Astrocyte of the cerebellum (primary cell): ENCODE data around the gene MTA3.

ENCODE experiments used
- DNase-seq: peaks from one replicate; pipeline ENCODE4 v3.0.0-alpha.2; 2011; ENCODE audit warnings: low read depth
- H3K4me3 ChIP-seq: 2 replicates; pipeline ENCODE4 v1.5.1; 2011; ENCODE audit warnings: mild to moderate bottlenecking, low read depth, low read length, moderate library complexity
- in situ Hi-C: cut with HindIII; loops from 2 replicates; pipeline ENCODE4 v1.10.0; 2017; ENCODE audit warnings: low sequenced_read_pairs
- TF ChIP-seq, protein P1 (sequence below): IDR thresholded peaks from 2 replicates; pipeline ENCODE4 v1.5.1; 2012; ENCODE audit warnings: low read length, low read depth, moderate library complexity, mild to moderate bottlenecking; ENCODE audit errors: missing control alignments

Gene MTA3

DNA sequence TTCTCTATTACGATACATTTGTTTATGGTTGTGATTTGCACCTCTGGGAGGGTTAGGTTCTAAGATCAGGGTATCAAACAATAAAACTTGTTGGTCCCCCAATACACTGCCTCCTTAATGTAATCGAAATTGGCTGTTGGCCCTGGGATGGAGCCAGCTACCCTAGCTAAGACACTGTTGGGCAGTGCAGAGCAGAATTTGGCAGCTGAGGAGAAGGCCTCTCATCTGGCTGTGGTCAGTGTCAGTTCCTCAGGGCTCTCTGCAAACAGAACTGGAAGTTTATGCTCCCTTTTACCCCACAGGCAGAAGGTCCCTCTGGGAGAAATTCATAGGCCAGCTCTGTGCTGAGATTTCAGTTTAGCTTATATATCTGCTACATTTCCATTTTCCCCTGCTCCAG is 232.5 kb downstream of the MTA3 start:
- DNase-seq: no peak
- H3K4me3 ChIP-seq: no peak overlapping the region
- TF ChIP-seq, protein P1, sequence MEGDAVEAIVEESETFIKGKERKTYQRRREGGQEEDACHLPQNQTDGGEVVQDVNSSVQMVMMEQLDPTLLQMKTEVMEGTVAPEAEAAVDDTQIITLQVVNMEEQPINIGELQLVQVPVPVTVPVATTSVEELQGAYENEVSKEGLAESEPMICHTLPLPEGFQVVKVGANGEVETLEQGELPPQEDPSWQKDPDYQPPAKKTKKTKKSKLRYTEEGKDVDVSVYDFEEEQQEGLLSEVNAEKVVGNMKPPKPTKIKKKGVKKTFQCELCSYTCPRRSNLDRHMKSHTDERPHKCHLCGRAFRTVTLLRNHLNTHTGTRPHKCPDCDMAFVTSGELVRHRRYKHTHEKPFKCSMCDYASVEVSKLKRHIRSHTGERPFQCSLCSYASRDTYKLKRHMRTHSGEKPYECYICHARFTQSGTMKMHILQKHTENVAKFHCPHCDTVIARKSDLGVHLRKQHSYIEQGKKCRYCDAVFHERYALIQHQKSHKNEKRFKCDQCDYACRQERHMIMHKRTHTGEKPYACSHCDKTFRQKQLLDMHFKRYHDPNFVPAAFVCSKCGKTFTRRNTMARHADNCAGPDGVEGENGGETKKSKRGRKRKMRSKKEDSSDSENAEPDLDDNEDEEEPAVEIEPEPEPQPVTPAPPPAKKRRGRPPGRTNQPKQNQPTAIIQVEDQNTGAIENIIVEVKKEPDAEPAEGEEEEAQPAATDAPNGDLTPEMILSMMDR: no peak
- in situ Hi-C loops: no loop called here

GRCh38 chr2:42801381-42801780 is 232.9 kb downstream of the MTA3 start:
- no peak overlapping the region for H3K4me3 ChIP-seq
- DNase-seq: no peak
- TF ChIP-seq, protein P1: no peak
- in situ Hi-C loops: no loop called here

DNA sequence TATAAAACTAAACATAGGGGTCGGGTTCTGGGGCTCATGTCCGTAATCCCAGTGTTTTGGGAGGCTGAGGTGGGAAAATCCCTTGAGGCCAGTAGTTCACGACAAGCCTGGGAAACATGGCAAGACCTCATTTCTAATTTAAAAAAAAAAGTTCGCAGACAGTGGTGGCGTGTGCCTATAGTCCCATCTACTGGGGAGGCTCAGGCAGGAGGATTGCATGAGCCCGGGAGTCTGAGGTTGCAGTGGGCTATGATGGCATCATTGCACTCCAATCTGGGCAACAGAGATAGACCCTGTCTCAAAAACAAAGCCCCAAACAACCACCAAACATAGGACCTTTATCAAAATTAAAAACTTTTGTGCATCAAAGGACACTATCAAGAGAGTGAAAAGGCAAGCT is 233.7 kb downstream of the MTA3 start:
- H3K4me3 ChIP-seq: no peak overlapping the region
- in situ Hi-C loops: no loop called here
- no peak for DNase-seq
- TF ChIP-seq, protein P1: no peak

GRCh38 chr2:42804338-42804737 is 235.9 kb downstream of the MTA3 start:
- no peak for DNase-seq
- in situ Hi-C loops: no loop called here
- TF ChIP-seq, protein P1: no peak
- no peak overlapping the region for H3K4me3 ChIP-seq

DNA sequence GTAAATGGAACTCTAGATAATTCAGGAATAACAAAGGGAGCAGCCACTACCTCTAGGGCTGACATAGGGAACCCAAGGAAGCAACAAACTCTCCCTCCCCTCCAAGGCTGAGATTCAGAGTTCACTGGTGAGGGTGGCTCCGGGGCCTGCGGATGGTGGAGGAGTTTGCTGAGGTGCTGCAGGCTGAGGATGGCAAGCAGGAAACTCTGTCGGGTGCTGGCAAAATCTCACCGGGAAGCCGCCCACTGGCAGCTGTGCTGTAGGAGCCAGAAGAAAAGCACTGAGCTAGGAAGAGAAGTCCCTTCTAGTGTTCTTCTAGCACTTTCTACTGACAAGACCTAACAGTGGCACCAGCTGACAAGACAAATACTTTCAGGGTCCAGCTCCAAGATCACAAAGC is 236.5 kb downstream of the MTA3 start:
- no peak overlapping the region for H3K4me3 ChIP-seq
- DNase-seq: no peak
- in situ Hi-C loops: no loop called here
- TF ChIP-seq, protein P1: no peak
